GM18526 (cell line): ENCODE measurements around the gene ITGA7.

Experiments used
- POLR2A ChIP-seq: IDR thresholded peaks from 3 replicates; pipeline ENCODE4 v1.6.1; 2011; ENCODE audit not compliant: insufficient read length; ENCODE audit errors: extremely low read depth

ITGA7 gene, protein sequence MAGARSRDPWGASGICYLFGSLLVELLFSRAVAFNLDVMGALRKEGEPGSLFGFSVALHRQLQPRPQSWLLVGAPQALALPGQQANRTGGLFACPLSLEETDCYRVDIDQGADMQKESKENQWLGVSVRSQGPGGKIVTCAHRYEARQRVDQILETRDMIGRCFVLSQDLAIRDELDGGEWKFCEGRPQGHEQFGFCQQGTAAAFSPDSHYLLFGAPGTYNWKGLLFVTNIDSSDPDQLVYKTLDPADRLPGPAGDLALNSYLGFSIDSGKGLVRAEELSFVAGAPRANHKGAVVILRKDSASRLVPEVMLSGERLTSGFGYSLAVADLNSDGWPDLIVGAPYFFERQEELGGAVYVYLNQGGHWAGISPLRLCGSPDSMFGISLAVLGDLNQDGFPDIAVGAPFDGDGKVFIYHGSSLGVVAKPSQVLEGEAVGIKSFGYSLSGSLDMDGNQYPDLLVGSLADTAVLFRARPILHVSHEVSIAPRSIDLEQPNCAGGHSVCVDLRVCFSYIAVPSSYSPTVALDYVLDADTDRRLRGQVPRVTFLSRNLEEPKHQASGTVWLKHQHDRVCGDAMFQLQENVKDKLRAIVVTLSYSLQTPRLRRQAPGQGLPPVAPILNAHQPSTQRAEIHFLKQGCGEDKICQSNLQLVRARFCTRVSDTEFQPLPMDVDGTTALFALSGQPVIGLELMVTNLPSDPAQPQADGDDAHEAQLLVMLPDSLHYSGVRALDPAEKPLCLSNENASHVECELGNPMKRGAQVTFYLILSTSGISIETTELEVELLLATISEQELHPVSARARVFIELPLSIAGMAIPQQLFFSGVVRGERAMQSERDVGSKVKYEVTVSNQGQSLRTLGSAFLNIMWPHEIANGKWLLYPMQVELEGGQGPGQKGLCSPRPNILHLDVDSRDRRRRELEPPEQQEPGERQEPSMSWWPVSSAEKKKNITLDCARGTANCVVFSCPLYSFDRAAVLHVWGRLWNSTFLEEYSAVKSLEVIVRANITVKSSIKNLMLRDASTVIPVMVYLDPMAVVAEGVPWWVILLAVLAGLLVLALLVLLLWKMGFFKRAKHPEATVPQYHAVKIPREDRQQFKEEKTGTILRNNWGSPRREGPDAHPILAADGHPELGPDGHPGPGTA

DNA sequence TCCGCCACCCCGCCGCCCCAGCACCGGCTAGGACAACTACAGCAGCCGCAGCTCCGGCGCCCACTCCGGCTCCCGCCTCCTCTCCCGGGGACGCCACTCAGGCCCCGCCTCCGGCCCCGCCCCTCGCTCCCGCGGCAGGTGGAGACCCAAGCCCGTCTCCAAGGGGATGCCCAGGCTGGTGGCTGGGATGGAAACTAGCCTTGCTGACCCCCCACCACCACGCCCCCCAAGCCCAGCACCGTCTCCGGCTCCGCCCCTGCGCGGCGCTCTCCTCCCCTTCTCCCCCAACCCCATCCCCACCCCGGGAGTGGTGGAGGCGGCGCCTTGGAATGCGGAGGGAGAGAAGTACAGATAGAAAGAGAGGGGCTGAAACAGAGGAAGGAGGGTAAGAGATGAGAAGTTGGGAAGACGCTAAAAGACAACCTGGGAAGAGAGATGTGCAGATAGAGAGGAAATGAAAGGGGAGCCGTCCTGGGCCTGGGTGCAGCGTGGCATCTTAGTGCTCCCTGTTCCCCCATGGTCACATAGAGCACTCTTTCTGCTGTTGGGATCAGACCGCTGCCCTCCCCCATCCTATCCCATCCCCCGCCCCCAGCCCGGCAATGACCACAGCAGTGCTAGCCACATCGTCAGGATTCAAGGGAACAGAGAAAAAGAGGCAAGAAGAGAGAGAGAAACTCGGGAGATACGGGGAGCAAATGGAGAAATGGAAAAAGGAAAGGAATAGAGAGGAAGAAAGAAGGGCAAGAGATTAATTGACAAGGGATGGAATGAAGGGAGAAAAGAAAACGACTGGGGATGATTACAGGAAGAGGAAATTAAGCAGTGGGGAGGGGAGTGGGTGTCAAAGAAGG, at the start of gene ITGA7:
Gene ITGA7, minus strand, starts transcription at position 64 of the 854 bp plus-strand sequence. CDS start 222 bp downstream, outside the sequence.
- no peak for TF ChIP-seq POLR2A

DNA sequence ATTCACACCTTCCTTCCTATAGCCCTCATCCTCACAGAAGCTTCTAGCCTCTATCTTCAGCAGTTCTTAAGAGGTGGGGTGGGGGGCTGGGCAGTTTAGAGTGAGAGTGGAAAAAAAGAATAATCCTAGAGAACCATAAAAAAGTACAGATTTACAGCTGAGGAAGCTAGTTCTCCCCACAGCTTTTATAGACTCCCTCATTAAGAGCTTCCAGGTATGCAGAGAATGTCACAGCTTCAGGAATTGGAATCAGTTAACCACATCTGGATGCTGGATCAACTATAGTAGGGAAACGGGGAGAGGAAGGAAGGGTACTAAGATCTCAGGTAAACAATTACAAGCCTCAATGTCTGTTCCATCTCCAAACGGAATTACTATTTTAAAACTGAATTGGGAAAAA, 47.5 kb upstream of the ITGA7 start:
- TF ChIP-seq POLR2A = no peak

DNA sequence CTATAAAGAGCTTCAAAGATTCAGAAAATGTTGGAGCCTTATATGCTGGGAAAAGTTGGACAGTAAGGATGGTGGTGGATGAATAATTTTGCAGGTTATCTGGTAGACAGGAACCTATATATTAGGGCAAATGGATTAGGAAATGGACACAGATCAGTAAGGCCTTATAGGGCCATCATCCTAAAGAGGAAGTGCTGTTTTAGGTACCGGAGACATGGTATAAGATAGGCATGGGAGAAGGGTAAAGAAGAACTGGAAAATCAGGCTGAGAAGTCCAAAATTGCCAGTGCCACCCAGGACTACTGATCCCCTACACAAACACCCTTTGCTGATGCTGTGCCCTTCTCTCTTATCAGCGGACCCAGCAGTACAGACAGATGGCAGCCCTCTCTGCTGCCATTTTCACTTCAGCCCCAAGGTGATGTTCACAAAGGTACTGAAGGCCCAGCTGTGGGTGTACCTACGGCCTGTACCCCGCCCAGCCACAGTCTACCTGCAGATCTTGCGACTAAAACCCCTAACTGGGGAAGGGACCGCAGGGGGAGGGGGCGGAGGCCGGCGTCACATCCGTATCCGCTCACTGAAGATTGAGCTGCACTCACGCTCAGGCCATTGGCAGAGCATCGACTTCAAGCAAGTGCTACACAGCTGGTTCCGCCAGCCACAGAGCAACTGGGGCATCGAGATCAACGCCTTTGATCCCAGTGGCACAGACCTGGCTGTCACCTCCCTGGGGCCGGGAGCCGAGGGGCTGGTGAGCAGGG, 40.7 kb upstream of the ITGA7 start:
- TF ChIP-seq POLR2A = no peak

DNA sequence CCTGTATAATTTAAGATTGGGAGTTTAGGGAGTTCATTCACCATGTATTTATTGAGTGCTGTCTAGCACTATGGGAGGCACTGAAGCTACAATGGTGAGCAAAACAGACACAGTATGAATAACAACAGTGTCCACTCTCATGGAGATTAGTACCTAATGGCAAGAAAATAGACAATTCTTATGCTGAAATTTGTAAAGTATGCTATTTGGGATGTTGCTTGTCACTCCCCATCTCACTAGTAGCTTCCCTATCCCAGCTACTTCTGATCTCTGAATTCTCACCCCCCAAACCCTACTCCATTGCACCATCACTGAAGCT, 39.2 kb upstream of the ITGA7 start:
- no peak for TF ChIP-seq POLR2A

DNA sequence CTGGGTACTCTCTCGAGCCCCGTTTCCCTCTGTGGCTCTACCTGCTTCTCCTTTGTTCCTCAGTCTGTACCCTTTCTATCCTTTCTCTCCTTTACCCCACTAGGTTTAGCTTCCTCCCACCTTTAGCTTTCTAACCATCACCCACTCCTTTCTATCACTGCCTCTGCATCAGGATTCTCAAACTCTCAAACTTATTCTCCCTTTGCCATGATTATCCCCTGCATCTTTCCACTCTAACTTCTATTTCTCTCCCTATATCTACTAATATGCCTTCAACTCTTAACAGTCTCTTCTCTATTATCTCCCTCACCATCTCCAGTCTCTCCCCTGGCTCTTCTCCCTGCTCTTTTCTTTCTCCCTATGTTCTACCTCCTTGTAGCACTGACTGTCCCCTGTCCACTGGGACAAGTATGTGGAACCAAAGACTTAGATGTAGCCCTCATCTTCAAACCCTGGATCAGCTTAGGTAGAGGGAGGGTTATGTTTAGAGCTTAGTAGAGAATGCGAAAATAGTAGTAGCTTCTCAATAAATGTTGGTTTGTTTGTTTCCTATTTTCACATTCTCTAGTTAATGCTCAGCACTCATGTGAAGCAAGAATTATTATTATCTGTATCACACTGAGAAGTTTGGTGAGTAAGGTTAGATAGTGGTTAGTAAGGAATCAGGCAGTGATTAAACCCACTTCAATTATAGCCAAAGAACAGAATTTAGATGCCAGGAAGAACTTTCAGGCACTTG, 38.6 kb upstream of the ITGA7 start:
- no peak for TF ChIP-seq POLR2A

DNA sequence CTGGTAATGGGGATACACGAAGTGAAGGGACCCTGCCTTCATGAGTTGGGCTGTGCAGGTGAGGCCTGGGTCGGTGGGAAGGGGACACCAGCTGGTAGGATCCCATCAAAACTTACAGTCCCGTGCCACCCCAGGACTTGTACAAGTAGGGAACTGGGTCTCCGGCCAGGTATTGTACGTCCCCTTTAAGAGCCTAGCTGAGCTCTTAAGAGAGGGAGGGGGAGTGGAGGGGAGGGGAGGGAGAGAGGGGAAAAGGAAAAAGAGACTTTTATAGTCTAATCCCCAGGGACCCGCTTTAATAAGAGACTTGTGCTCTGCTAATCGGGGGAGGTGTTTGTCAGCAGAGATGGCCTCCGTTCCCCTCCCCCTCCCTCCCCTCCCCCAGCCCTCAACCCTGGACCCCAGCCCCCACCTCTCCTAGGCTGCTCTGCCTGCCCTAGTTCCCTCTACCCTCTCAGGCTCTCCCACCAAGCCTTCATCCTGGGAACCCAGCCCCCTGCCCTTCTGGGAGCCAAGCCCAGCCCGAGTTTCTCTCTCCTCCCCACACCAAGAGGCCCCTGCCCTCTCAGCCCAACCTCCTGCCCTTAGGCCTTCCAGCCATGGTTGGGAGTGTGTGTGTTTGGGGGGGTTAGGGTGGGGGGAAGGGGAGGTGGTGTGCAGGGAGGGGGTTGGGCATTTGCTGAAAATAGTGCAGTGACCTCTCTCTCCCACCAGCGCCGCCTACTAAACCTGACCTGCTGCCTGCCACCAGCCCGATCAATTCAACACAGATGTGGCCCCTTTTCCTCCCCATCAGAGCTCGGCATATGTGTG, 37.9 kb upstream of the ITGA7 start:
- TF ChIP-seq POLR2A = no peak

DNA sequence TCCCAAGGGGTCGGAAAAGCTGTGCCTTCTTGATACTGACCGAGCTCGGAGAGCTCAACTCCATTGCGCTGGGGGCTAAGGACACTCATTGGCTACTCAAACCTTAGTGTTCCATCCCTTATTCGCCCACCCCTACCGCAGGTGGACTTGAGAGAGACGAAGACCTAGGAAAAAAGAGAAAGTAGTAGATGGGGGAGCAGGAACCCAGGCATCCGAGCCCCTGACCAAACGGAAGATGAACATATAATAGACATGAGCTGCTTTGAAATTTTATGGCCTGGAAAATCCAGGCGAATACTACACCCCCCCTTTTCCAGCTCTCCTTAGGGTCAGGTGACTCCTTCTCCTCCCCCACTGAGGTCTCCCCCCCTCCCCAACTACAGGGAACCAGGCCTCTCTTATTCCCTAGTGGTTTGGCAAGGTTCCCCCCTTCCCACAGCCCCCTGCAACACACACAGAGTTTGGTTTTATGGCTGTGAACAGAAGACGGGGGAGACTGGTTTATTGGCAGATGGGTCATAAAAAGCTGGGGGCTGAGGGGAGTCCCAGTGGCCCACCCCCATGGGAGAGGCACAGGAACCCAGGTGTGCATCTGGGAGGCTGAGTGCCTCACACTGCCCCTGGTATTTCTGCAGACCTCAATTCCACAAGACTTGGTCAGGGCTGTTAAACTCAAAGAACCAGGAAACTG, 36.8 kb upstream of the ITGA7 start:
- TF ChIP-seq POLR2A = no peak

DNA sequence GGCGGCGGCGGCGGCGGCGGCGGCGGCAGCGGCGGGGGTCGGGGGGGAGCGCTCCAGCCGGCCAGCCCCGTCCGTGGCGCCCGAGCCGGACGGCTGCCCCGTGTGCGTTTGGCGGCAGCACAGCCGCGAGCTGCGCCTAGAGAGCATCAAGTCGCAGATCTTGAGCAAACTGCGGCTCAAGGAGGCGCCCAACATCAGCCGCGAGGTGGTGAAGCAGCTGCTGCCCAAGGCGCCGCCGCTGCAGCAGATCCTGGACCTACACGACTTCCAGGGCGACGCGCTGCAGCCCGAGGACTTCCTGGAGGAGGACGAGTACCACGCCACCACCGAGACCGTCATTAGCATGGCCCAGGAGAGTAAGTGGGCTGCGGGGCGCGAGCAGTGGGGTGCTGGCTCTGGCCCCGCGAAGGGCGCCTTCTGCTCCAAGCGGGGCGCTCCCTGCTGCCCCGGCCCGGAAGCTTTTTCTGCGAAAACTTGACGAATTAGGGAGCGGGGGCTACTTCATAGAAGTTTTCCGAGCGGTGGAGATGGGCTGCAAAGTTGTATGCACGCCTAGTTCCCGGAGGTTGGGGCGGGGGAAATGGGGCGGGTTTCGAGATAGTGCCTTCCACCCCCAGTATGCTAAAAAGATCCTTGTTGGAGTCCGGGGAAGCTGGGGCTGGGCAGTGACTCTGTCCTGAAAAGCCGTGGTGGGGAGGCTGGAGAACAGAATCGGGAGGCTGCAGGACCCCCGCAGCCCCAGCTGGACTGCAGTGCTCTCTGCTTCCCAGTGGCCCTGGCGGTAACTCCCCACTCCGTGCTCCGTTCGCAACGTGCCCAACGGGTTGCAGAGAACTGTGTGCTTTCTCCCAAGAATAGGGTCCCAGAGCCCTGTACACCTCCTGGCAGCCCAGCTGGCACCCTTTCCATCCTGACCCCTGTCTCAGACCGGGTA, 36.0 kb upstream of the ITGA7 start:
- peak; percentile 24 for TF ChIP-seq POLR2A

DNA sequence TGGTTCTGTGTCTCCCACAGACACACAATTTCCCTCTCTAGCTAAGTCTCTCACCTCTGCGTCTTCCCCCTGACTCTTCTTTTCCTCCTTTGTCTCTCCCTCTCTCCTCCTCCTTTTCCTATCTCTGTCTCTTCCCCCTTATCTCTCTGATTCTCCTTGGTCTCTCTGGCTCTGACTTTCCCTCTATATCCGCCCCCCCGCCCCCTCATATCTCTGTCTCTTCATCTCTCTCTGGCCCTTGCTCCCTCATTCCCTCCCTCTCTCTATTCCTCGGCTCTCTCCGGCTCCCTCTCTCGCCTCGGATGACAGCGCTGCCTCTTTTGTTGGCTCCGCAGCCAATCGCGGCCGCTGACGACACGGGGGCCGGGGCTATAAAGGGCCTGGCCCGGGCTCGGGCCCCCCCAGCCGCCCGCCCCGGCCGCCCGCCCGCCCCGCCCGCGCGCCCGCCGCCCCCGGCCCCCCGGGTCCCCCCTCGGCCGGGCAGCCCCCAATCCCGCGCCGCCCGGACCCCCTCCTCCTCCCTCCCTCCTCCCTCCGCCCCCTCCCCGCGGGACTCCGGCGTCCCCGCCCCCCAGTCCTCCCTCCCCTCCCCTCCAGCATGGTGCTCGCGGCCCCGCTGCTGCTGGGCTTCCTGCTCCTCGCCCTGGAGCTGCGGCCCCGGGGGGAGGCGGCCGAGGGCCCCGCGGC, 35.2 kb upstream of the ITGA7 start, which contains the start of gene GDF11:
Gene GDF11, plus strand, starts transcription at position 404 of the 687 bp plus-strand sequence. Its CDS starts 195 bp downstream, at position 599.
- no peak for TF ChIP-seq POLR2A

DNA sequence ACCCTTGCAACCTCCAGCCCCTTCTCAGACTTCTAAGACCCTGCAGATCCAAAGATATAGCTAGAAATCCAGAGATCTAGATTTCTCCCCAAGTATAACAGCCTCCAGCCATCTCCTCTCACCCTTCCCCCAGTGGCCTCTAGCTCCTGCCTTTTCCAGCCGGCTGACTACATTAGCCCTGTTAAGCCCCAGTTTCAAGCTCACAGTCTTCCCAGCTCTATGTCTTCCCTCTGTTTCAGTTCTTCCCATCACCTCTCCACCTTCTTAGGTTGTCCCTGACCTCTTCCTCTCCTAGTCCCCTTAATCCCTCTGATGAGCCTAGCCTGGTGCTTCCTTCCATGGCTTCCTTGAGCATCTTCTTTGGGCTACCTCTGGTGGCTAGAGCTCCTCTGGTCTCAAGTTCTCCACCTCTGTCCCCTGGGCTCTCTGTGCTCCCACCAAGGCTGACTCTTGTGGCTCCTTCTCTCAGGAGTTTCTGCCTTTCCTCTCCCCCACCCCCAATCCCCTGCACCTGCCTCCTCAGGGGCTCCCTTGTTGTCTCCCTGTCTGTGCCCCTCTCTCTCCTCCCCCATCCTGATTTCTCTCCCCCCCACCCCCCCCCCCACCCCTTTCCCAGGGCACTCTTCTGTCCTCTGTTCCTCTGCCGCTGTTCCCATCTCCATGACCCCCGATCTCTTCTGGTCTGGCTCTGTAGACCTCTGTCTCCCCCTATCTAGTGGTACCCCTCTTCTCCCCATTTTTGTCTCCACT, 34.4 kb upstream of the ITGA7 start:
- no peak for TF ChIP-seq POLR2A

DNA sequence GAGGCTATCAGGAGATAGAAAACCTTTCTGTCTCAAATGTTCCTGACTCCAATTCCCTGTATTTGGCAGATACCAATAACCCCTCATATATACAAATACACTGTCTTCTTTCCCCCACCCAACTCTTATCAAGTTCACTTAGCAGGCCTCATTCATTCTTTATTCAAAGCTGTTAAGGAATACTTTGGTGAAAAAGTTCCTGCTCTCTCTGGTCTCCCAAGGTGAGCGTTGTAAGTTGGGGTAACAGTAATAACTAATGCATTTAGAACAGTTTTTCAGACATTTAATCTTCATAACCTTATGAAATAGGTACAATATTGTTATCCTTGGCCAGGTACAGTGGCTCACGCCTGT, 31.3 kb upstream of the ITGA7 start:
- no peak for TF ChIP-seq POLR2A
